WTC11 (cell line): ENCODE data around the gene GLI1. TPM values are rescaled to one million over a fixed set of nuclear protein-coding genes. Genes with fewer than 3 reads are reported as not detected.

ENCODE experiments used
- ATAC-seq: fragments of 200-7000 bp; cut with Tn5 transposase; 2 replicates; pipeline ENCODE4 v1.10.0; 2021; ENCODE audit warnings: mild to moderate bottlenecking, moderate library complexity
- CTCF ChIA-PET: fragments of 300-600 bp; sonication (Branson Sonifier 250); formaldehyde crosslinking; loops from one replicate; lab custom pipeline; 2021; ENCODE audit warnings: antibody characterized with exemption; lab: Charles Lee
- POLR2A ChIA-PET: fragments of 350-600 bp; sonication (Branson Sonifier 250); formaldehyde crosslinking; loops from one replicate; lab custom pipeline; 2021; ENCODE audit warnings: antibody characterized with exemption; lab: Charles Lee
- DNase-seq: peaks from one replicate; pipeline ENCODE4 v3.0.0; 2021; ENCODE audit warnings: low spot score
- H3K27ac Mint-ChIP-seq: 2 replicates; pipeline ENCODE4 v1.8.0; 2021; ENCODE audit warnings: mixed read lengths
- H3K27me3 Mint-ChIP-seq: 2 replicates; pipeline ENCODE4 v1.8.0; 2021; ENCODE audit warnings: low read depth, mild to moderate bottlenecking, moderate library complexity, mixed read lengths
- H3K36me3 Mint-ChIP-seq: 2 replicates; pipeline ENCODE4 v1.8.0; 2021; ENCODE audit warnings: mixed read lengths
- H3K4me1 Mint-ChIP-seq: 2 replicates; pipeline ENCODE4 v1.8.0; 2022; ENCODE audit warnings: mixed read lengths
- H3K4me3 Mint-ChIP-seq: 2 replicates; pipeline ENCODE4 v1.8.0; 2021; ENCODE audit warnings: mild to moderate bottlenecking, moderate library complexity, mixed read lengths
- H3K9me3 Mint-ChIP-seq: 2 replicates; pipeline ENCODE4 v1.8.0; 2021; ENCODE audit warnings: mixed read lengths
- CREM ChIP-seq: sonication (generic); formaldehyde crosslinking; IDR thresholded peaks from 2 replicates; pipeline ENCODE4 v1.8.1; 2022; ENCODE audit warnings: mild to moderate bottlenecking, missing genetic modification reagents, moderate library complexity
- EMX1 ChIP-seq: fragments of 250-450 bp; sonication (Bioruptor Pico); IDR thresholded peaks from 2 replicates; pipeline ENCODE4 v1.8.0; 2021; ENCODE audit warnings: mild to moderate bottlenecking
- ESRRA ChIP-seq: sonication (generic); formaldehyde crosslinking; IDR thresholded peaks from 2 replicates; pipeline ENCODE4 v1.8.1; 2022; ENCODE audit warnings: mild to moderate bottlenecking, missing genetic modification reagents, borderline replicate concordance
- GRHL2 ChIP-seq: fragments of 250-450 bp; sonication (Bioruptor Pico); IDR thresholded peaks from 2 replicates; pipeline ENCODE4 v1.8.0; 2022; ENCODE audit warnings: mild to moderate bottlenecking, moderate library complexity; ENCODE audit not compliant: insufficient replicate concordance, severe bottlenecking
- NFYB ChIP-seq: sonication (generic); formaldehyde crosslinking; conservative IDR thresholded peaks from 2 replicates; pipeline ENCODE4 v1.8.0; 2022; ENCODE audit warnings: low read depth, missing genetic modification reagents
- NR1H2 ChIP-seq: sonication (generic); formaldehyde crosslinking; IDR thresholded peaks from 2 replicates; pipeline ENCODE4 v1.9.0; 2021; ENCODE audit warnings: mild to moderate bottlenecking, moderate library complexity, missing genetic modification reagents
- NR3C1 ChIP-seq: sonication (generic); formaldehyde crosslinking; conservative IDR thresholded peaks from 2 replicates; pipeline ENCODE4 v1.8.1; 2023; ENCODE audit warnings: low read depth, mild to moderate bottlenecking, missing genetic modification reagents
- SMAD3 ChIP-seq: sonication (generic); formaldehyde crosslinking; IDR thresholded peaks from 2 replicates; pipeline ENCODE4 v1.8.0; 2022; ENCODE audit warnings: missing genetic modification reagents, mild to moderate bottlenecking, borderline replicate concordance
- SMAD4 ChIP-seq: sonication (generic); formaldehyde crosslinking; IDR thresholded peaks from 2 replicates; pipeline ENCODE4 v1.8.0; 2022; ENCODE audit warnings: mild to moderate bottlenecking, missing genetic modification reagents
- SOX15 ChIP-seq: fragments of 250-450 bp; sonication (Bioruptor Pico); IDR thresholded peaks from 2 replicates; pipeline ENCODE4 v1.9.0; 2021; ENCODE audit warnings: mild to moderate bottlenecking
- ZNF396 ChIP-seq: fragments of 250-450 bp; sonication (Bioruptor Pico); IDR thresholded peaks from 2 replicates; pipeline ENCODE4 v1.8.0; 2021; ENCODE audit warnings: mild to moderate bottlenecking, moderate library complexity, borderline replicate concordance
- total RNA-seq: library from RNA; stranded (reverse); gene quantifications from 3 replicates; pipeline ENCODE4 v1.2.3, GENCODE V29; 2021
- TF ChIP-seq, protein P1 (sequence below): fragments of 250-450 bp; sonication (Bioruptor Pico); IDR thresholded peaks from 2 replicates; pipeline ENCODE4 v1.9.0; 2021; ENCODE audit warnings: moderate library complexity, mild to moderate bottlenecking, inconsistent platforms, borderline replicate concordance
- TF ChIP-seq, protein P2 (sequence below): sonication (generic); formaldehyde crosslinking; IDR thresholded peaks from 2 replicates; pipeline ENCODE4 v1.8.1; 2022; ENCODE audit warnings: missing genetic modification reagents, borderline replicate concordance
- TF ChIP-seq, protein P3 (sequence below): sonication (generic); formaldehyde crosslinking; IDR thresholded peaks from 2 replicates; pipeline ENCODE4 v1.8.0; 2022; ENCODE audit warnings: mild to moderate bottlenecking, missing genetic modification reagents
- TF ChIP-seq, protein P4 (sequence below): sonication (generic); formaldehyde crosslinking; IDR thresholded peaks from 2 replicates; pipeline ENCODE4 v1.8.1; 2023; ENCODE audit warnings: mild to moderate bottlenecking, moderate library complexity, missing genetic modification reagents
- TF ChIP-seq, protein P5 (sequence below): sonication (generic); formaldehyde crosslinking; IDR thresholded peaks from 2 replicates; pipeline ENCODE4 v1.8.1; 2023; ENCODE audit warnings: mild to moderate bottlenecking, missing genetic modification reagents, borderline replicate concordance
- TF ChIP-seq, protein P6 (sequence below): sonication (generic); formaldehyde crosslinking; IDR thresholded peaks from 2 replicates; pipeline ENCODE4 v1.8.1; 2023; ENCODE audit warnings: mild to moderate bottlenecking, missing genetic modification reagents, moderate library complexity
- TF ChIP-seq, protein P7 (sequence below): sonication (generic); formaldehyde crosslinking; IDR thresholded peaks from 2 replicates; pipeline ENCODE4 v1.8.1; 2022; ENCODE audit warnings: mild to moderate bottlenecking, missing genetic modification reagents, moderate library complexity, borderline replicate concordance
- TF ChIP-seq, protein P8 (sequence below): sonication (generic); formaldehyde crosslinking; IDR thresholded peaks from 2 replicates; pipeline ENCODE4 v1.8.1; 2022; ENCODE audit warnings: low read depth, missing genetic modification reagents, borderline replicate concordance
- TF ChIP-seq, protein P9 (sequence below): sonication (generic); formaldehyde crosslinking; IDR thresholded peaks from 2 replicates; pipeline ENCODE4 v1.8.1; 2023; ENCODE audit warnings: mild to moderate bottlenecking, missing genetic modification reagents, moderate library complexity

Gene GLI1
- total RNA-seq, 1 experiment from 2014 or later, result 16.2 TPM

DNA sequence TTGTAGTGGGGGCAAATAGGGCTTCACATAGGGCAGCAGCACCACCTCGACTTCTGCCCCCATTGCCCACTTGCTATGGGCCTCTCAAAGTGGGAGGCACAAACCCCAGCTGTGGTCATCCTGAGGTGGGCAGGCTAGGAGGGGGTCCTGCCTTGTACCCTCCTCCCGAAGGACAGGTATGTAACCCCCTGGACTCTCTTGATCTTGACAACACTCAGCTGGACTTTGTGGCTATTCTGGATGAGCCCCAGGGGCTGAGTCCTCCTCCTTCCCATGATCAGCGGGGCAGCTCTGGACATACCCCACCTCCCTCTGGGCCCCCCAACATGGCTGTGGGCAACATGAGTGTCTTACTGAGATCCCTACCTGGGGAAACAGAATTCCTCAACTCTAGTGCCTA lies 12.1 kb downstream of the GLI1 start:
- TF ChIP-seq GRHL2 (CRISPR knock-in tag), result no peak
- TF ChIP-seq, protein P1, sequence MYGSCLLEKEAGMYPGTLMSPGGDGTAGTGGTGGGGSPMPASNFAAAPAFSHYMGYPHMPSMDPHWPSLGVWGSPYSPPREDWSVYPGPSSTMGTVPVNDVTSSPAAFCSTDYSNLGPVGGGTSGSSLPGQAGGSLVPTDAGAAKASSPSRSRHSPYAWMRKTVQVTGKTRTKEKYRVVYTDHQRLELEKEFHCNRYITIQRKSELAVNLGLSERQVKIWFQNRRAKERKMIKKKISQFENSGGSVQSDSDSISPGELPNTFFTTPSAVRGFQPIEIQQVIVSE (CRISPR knock-in tag), result no peak
- no peak overlapping the region for H3K4me3 Mint-ChIP-seq
- ChIA-PET CTCF (interaction anchor here (1.9 to 2.0 kb wide), 2 partner anchors 9 to 13 kb away, joined by 4 read pairs; no protein-coding TSS in a partner anchor), POLR2A (interaction anchor here (1.4 kb wide), 1 partner anchor 13 kb away, joined by 5 read pairs; no protein-coding TSS in a partner anchor)
- DNase-seq (no peak), ATAC-seq (no peak)
- peaks cover 57% of the 10 kb centered on the region for H3K27me3 Mint-ChIP-seq
- no peaks in the 10 kb centered on the region for H3K36me3 Mint-ChIP-seq
- no peak overlapping the region for H3K27ac Mint-ChIP-seq
- peaks cover 13% of the 10 kb centered on the region for H3K4me1 Mint-ChIP-seq
- H3K9me3 Mint-ChIP-seq, result no peaks in the 10 kb centered on the region

DNA sequence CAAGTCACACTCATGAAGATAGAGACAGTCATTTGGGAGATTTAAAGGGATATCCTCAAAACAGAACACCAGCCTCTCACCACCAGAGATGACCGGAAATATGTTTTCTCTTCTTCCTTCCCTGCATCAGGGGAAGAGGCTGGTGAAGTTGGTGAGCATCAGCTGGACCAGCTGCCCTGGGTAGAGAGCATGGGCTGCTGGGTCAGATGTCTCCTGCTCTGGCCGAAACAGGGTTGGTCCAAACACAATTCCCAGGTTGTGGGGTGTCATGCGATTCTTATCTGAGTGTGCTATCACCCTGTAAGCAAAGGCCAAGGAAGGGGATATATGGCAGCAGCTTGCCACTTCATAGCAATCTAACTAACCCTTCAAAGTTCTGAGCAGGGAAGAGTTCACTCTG lies 12.8 kb downstream of the GLI1 start:
- Mint-ChIP-seq H3K9me3 (no peaks in the 10 kb centered on the region), H3K4me1 (peaks cover 20% of the 10 kb centered on the region), H3K27me3 (peaks cover 65% of the 10 kb centered on the region), H3K36me3 (no peaks in the 10 kb centered on the region), H3K4me3 (no peak overlapping the region), H3K27ac (no peak overlapping the region)
- no peak for ATAC-seq
- CTCF ChIA-PET, result interaction anchor here (1.9 to 2.0 kb wide), 2 partner anchors 10 to 14 kb away, joined by 4 read pairs; no protein-coding TSS in a partner anchor
- DNase-seq, result no peak
- POLR2A ChIA-PET, result no interaction called here
- TF ChIP-seq NR1H2 (CRISPR knock-in tag) (no peak), NR3C1 (no peak), ESRRA (CRISPR knock-in tag) (no peak), NFYB (CRISPR knock-in tag) (no peak), ZNF396 (CRISPR knock-in tag) (no peak), EMX1 (CRISPR knock-in tag) (no peak), SMAD4 (no peak), CREM (CRISPR knock-in tag) (no peak), SMAD3 (CRISPR knock-in tag) (no peak), SOX15 (CRISPR knock-in tag) (no peak)
- TF ChIP-seq, protein P2, sequence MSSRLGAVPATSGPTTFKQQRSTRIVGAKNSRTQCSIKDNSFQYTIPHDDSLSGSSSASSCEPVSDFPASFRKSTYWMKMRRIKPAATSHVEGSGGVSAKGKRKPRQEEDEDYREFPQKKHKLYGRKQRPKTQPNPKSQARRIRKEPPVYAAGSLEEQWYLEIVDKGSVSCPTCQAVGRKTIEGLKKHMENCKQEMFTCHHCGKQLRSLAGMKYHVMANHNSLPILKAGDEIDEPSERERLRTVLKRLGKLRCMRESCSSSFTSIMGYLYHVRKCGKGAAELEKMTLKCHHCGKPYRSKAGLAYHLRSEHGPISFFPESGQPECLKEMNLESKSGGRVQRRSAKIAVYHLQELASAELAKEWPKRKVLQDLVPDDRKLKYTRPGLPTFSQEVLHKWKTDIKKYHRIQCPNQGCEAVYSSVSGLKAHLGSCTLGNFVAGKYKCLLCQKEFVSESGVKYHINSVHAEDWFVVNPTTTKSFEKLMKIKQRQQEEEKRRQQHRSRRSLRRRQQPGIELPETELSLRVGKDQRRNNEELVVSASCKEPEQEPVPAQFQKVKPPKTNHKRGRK, result no peak
- TF ChIP-seq, protein P3, sequence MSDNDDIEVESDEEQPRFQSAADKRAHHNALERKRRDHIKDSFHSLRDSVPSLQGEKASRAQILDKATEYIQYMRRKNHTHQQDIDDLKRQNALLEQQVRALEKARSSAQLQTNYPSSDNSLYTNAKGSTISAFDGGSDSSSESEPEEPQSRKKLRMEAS (CRISPR knock-in tag), result no peak
- TF ChIP-seq, protein P4, sequence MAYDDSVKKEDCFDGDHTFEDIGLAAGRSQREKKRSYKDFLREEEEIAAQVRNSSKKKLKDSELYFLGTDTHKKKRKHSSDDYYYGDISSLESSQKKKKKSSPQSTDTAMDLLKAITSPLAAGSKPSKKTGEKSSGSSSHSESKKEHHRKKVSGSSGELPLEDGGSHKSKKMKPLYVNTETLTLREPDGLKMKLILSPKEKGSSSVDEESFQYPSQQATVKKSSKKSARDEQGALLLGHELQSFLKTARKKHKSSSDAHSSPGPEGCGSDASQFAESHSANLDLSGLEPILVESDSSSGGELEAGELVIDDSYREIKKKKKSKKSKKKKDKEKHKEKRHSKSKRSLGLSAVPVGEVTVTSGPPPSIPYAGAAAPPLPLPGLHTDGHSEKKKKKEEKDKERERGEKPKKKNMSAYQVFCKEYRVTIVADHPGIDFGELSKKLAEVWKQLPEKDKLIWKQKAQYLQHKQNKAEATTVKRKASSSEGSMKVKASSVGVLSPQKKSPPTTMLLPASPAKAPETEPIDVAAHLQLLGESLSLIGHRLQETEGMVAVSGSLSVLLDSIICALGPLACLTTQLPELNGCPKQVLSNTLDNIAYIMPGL, result no peak
- TF ChIP-seq, protein P5, sequence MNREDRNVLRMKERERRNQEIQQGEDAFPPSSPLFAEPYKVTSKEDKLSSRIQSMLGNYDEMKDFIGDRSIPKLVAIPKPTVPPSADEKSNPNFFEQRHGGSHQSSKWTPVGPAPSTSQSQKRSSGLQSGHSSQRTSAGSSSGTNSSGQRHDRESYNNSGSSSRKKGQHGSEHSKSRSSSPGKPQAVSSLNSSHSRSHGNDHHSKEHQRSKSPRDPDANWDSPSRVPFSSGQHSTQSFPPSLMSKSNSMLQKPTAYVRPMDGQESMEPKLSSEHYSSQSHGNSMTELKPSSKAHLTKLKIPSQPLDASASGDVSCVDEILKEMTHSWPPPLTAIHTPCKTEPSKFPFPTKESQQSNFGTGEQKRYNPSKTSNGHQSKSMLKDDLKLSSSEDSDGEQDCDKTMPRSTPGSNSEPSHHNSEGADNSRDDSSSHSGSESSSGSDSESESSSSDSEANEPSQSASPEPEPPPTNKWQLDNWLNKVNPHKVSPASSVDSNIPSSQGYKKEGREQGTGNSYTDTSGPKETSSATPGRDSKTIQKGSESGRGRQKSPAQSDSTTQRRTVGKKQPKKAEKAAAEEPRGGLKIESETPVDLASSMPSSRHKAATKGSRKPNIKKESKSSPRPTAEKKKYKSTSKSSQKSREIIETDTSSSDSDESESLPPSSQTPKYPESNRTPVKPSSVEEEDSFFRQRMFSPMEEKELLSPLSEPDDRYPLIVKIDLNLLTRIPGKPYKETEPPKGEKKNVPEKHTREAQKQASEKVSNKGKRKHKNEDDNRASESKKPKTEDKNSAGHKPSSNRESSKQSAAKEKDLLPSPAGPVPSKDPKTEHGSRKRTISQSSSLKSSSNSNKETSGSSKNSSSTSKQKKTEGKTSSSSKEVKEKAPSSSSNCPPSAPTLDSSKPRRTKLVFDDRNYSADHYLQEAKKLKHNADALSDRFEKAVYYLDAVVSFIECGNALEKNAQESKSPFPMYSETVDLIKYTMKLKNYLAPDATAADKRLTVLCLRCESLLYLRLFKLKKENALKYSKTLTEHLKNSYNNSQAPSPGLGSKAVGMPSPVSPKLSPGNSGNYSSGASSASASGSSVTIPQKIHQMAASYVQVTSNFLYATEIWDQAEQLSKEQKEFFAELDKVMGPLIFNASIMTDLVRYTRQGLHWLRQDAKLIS (CRISPR knock-in tag), result no peak
- TF ChIP-seq, protein P6, sequence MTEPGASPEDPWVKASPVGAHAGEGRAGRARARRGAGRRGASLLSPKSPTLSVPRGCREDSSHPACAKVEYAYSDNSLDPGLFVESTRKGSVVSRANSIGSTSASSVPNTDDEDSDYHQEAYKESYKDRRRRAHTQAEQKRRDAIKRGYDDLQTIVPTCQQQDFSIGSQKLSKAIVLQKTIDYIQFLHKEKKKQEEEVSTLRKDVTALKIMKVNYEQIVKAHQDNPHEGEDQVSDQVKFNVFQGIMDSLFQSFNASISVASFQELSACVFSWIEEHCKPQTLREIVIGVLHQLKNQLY, result no peak
- TF ChIP-seq, protein P7, sequence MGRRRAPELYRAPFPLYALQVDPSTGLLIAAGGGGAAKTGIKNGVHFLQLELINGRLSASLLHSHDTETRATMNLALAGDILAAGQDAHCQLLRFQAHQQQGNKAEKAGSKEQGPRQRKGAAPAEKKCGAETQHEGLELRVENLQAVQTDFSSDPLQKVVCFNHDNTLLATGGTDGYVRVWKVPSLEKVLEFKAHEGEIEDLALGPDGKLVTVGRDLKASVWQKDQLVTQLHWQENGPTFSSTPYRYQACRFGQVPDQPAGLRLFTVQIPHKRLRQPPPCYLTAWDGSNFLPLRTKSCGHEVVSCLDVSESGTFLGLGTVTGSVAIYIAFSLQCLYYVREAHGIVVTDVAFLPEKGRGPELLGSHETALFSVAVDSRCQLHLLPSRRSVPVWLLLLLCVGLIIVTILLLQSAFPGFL (CRISPR knock-in tag), result no peak
- TF ChIP-seq, protein P8, sequence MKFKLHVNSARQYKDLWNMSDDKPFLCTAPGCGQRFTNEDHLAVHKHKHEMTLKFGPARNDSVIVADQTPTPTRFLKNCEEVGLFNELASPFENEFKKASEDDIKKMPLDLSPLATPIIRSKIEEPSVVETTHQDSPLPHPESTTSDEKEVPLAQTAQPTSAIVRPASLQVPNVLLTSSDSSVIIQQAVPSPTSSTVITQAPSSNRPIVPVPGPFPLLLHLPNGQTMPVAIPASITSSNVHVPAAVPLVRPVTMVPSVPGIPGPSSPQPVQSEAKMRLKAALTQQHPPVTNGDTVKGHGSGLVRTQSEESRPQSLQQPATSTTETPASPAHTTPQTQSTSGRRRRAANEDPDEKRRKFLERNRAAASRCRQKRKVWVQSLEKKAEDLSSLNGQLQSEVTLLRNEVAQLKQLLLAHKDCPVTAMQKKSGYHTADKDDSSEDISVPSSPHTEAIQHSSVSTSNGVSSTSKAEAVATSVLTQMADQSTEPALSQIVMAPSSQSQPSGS, result no peak
- TF ChIP-seq, protein P9, sequence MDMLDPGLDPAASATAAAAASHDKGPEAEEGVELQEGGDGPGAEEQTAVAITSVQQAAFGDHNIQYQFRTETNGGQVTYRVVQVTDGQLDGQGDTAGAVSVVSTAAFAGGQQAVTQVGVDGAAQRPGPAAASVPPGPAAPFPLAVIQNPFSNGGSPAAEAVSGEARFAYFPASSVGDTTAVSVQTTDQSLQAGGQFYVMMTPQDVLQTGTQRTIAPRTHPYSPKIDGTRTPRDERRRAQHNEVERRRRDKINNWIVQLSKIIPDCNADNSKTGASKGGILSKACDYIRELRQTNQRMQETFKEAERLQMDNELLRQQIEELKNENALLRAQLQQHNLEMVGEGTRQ (CRISPR knock-in tag), result no peak
